ENCODE results near the gene MMP15. TPM values are rescaled to one million over a fixed set of nuclear protein-coding genes. Genes with fewer than 3 reads are reported as not detected.
"Not testable (repeated sequence)": the region's sequence is repeated elsewhere in the genome, so short reads cannot be mapped to it uniquely, and the experiment has no call there.

The MMP15 gene
- total RNA-seq, 1 donor from 2014 or later, result 5.8 TPM

DNA sequence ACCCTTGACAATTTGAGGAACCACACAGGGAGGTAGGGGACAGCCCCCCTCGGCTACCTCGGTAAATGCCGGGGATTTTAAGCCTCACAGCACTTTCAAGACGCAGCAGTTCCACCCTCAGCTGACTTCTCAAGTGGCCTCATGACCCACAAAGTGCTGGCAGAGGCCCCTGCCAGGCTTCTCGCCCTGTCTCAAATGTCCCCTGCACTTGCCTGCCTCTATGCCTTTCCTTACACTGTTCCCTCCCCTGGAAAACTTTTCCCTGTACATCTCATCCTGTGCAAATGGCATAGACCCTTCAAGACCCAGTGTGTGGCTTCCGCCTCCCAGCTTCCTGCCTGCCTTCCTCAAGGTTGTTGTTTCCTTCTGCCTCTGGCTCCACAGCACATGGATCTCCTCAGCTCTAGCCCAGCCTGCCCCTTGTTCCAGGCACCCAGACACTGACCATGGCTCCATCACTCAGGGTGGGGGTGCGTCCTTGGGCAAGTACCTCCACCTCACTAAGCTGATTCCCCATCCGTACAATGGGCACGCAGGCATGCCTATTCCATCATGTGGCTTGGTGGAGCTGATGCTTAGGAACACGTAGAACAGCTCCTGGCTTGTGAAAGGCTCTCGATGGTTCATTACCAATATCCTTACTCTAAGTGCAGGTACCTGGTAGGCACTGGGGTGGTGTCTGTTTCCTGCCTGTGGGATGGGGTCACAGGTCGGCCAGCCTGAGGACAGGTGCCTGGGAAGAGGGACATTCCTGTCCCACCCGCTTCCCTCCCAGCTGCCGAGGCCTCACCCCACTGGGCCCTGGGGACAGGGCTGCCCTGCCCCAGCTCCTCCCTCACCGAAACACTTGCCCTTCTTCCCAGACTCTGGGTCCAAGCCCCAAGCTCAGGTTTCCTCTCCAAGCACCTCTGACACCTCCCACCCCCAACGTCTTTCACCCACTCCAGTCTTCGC is 24.0 kb downstream of the MMP15 start:
- no peak for DNase-seq (ENCODE audit: low read depth in 2 of 2)

DNA sequence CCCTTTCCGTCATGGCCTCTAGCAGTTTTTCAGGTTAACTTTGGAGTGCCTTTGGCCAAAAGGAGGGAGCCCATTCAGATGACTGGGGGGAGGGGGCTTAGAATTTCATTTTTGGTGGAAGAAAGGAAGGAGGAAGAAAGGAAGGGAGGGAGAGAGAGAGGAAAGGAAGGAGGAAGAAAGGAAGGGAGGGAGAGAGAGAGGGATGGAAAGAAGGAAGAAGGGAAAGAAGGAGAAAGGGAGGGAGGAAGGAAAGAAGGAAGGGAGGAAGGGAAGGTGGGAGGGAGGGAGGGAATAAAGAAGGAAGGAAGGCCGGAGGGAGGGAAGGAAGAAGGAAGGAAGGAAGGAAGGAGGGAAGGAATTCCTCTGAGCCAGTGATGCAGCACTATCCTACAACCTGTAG is 25.7 kb downstream of the MMP15 start:
- no peak for DNase-seq (ENCODE audit: low read depth in 2 of 2)

DNA sequence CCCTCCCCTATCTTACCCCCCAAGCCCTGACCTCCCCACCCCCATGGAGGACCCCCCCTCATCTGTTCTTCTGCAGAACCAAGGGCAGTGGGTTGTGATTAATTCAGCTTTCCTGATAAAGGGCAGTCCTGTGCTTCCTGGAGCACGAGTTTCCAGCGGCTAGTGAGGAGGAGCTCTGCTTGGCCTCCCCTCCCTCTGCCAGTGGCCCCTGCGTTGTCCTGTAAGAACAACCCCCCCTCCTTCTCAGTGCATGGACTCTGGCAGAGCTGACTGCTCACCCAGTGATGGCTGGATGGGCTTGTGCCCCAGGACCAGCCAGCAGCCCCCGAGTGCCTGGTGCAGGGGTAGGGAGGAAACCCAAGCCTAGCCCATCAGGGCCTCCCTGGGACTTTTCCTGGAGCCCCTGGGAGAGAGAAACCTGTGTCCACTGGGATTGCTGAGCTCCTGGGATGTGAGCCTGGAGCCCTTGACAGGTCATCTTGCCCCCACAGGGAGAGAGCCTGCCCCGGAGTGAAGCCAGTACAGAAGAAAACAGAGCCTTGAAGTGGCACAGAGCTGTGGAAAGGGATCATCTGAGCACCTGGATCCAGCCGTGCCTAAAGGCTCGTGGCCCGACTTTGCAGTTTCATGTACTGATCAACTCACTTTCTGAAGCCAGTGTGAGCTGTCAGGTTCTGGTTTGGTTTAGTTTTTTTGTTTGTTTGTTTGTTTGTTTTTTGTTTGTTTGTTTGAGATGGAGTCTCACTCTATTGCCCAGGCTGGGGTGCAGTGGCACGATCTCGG is 26.5 kb downstream of the MMP15 start:
- DNase-seq (ENCODE audit: low read depth in 2 of 2), result no peak

DNA sequence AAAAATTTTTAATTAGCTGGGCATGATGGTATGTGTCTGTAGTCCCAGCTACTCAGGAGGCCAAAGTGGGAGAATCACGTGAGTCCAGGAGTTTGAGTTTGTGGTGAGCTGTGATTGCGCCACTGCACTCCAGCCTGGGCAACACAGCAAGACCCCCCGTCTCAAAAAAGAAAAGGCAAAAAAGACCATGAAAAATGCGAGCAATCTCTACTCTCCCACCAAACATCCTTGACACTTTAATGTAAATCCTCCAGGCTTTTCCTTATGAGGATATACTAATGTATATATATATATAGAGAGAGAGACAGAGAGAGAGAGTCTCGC is 28.1 kb downstream of the MMP15 start:
- no peak for DNase-seq (ENCODE audit: low read depth in 2 of 2)

DNA sequence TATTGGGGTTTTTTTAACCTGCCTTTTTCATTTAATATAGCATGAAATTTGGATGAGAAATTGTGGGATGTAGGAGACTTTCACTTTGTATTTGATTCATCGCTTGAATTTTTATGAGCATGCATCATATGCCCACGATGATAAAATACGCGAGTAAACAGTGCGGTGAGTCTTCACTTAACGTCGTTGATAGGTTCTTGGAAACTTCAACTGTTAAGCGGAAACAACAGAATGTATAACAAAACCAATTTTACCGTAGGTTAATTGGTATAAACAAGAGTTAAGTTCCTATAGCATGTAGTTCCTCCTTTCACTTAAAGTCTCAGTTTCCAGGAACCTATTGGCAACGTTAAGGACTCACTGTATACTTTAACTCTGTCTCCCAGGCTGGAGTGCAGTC is 28.7 kb downstream of the MMP15 start:
- no peak for DNase-seq (ENCODE audit: low read depth in 2 of 2)

DNA sequence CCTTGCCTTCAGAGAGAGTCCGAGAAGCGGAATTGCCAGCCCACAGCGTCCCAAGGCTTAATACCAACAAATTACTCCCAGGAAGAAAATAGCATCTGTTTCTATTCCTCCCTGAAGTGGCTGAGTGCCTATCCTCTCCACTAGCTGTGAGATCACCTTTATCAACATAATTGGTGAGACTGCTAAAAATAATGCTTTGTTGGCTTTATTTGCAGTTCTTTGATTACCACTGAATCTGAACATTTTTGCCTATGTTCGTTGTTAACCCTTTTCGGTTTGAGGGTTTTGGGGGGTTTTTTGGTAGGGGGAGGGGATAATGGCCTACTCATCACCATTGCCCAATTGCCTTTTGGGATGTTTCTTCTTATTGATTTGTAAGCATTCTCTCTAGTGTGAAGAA is 31.0 kb downstream of the MMP15 start:
- DNase-seq (ENCODE audit: low read depth in 2 of 2), result no peak

DNA sequence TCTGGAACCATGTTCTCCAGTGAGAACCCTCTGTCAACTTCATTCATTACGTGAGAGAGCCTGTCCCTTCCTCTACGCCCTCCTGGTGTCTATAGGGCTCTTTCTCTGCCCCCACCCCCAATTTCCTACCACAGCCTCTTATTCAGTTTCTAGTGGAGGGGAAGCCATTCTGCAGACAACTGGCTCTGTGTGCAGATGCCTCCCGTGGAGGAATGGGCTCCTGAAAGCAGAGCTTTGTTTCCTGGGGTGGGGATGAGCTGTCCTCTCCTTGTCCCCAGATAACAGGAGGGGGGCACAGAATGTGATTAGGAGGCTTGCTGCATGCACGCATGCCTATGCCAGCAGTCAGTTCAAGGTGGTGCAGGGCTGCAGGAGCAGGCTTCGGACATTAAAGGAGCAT is 31.6 kb downstream of the MMP15 start:
- DNase-seq (ENCODE audit: low read depth in 2 of 2), result no peak

DNA sequence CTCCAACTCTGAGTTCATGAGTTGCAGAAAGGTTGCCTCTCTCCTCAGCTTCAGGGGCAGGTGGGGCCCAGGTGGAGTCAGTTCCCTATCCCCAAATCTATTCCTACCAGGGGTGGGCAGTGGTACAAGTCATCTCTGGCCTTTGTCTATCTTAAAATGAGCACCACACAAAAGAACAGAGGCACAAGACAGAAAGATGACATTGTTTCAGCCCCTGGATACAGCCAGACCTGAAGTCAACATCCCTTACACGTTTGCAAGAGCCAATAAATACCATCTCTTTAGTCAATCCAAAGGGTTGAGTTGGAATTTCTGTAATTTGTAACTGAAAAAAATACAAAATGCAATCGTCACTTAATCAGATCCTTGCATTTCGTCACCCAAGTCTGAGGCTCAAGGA is 32.2 kb downstream of the MMP15 start:
- no peak for DNase-seq (ENCODE audit: low read depth in 2 of 2)

DNA sequence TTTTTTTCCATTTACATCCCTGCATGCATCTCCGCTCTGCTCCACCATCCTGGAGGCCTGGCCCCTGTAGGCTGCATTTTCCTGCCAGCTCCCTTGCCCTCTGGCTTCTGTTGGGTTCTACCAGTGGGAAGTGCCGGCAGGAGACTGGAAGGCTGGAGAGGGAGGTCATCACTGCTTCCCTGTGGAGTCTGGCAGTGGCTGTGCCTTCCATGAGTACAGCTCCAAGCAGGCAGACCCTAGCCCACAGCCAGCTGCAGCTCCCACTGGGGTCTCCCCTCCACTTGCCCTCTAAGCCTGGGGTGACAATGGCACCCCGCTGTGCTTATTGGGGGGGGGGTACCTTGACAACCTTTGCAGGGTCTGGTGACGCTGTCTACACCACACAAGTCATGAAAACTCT is 37.3 kb downstream of the MMP15 start:
- DNase-seq (ENCODE audit: low read depth in 2 of 2), result no peak

DNA sequence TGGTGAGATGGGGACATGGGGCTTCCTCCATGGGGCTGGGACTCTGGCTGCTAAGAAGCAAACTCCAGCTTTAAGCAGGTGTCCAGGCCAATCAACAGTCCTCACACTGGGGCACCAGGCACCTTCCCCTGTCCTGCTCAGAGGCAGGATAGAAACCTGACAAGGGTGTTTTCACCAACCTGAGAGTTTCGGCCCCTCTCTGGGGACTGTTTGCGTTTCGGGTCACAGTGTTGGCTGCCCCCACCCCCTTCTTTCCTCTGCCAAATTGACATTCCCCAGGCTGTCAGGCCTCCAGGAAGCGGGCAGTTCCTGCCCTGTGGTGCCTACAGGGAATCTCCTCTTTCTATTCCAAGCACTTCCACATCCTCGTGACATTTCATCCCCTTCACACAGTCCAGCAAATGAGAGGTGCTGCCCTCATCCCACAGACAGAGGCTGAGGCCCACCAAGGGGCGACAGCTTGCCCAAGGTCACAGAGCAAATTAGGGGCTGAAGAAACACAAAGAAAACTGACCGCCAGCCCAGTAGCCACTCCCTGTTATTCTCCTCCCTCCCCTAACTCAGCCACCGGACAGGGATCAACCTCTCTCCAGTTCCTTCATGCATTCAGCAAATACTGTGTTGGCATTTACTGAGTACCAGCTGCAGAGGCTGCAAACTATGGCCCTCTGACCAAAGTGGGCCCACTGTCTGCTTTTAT is 38.0 kb downstream of the MMP15 start:
- DNase-seq (ENCODE audit: low read depth in 2 of 2), result peak in 1 of 2 donors; percentile 26

DNA sequence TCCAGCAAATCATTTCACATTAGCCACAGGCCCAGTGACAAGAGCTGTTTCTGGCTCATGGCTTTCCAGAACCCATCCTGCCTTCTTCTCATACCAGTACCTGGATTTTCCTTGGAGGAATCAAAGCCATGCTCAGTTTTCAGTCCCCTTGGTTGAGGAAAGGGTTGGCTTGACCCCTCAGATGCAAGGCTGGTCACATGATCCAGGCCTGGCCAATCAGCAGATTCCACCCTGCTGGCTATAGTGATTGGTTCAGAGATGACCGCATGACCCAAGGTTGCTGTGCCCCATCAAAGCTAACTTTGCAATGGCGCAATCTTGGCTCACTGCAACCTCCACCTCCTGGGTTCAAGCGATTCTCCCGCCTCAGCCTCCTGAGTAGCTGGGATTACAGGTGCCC is 45.0 kb downstream of the MMP15 start:
- DNase-seq (ENCODE audit: low read depth in 2 of 2), result no peak

DNA sequence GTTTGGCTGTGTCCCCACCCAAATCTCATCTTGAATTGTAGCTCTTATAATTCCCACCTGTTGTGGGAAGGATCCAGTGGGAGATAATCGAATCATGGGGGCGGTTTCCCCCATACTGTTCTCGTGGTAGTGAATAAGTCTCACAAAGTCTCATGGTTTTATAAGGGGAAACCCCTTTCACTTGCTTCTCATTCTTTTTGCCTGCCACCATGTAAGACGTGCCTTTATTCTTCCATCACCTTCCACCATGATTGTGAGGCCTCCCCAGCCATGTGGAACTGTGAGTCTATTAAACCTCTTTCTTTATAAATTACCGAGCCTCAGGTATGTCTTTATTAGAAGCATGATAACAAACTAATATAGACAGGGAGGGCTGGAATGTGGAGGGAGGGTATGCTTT is 46.6 kb downstream of the MMP15 start:
- not testable (repeated sequence) for DNase-seq (ENCODE audit: low read depth in 2 of 2)

DNA sequence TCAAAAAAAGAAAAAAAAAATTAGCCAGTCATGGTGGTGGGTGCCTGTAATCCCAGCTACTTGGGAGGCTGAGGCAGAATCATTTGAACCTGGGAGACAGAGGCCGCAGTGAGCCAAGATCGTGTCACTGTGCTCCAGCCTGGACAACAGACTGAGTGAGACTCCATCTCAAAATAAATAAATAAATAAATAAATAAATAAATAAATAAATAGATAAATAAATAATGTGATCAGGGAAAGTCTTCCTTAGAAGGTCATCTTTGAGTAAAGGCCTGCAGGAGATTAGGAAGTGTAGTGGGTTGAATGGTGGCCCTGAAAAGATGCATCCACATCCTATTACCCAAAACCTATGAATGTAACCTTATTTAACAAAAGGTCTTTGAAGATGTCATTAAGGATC is 47.5 kb downstream of the MMP15 start:
- not testable (repeated sequence) for DNase-seq (ENCODE audit: low read depth in 2 of 2)

DNA sequence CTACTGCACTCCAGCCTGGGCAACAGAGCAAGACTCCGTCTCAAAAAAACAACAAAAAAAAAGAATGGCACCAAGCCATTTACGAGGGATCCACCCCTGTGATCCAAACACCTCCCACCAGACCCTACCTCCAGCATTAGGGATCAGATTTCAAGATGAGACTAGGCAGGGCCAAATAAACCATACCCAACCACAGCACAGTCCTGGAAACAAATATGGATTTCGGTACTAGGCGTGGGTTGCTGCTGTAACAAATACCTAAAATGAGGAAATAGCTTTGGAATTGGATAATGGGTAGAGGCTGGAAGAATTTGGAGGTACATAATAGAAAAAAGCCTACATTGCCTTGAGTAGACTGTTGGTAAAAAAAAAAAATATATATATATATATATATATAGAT is 49.1 kb downstream of the MMP15 start:
- no peak for DNase-seq (ENCODE audit: low read depth in 2 of 2)

DNA sequence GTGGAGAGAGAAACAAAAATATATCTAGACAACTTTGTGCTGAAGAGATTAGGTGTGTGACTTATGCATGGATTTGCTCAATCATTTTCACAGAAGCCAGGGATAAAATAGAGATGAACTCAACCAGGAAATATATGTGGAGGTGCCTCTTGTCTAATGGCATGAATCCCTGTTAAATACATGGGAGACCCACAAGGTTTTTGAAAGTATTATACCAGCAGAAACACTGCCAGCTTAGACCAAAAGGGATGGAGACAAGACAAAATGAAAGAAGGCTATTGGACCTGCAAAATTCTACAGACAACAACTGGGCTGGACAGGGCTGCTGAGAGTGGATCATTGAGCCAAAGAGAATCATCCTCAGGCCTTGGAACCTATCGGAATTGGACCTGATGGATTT is 51.0 kb downstream of the MMP15 start:
- DNase-seq (ENCODE audit: low read depth in 2 of 2), result no peak

DNA sequence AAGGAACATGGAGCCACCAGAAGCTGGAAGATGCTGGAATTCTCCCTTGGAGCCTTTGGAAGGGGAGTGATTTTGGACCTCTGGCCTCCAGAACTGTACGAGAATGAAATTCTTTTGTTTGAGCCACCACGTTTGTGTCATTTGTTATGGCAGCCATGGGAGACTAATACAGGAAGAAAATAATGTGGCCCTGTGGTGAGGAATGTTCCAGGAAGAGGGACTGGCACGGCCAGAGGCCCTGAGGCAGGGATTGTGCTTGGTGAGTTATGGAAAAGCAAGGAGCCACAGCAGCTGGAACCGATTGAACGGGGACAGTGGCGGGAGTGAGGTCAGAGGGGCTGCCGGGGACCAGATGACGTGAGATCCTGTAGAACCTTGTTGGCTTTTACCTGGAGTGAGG is 52.2 kb downstream of the MMP15 start:
- DNase-seq (ENCODE audit: low read depth in 2 of 2), result peak in 1 of 2 donors; percentile 53

DNA sequence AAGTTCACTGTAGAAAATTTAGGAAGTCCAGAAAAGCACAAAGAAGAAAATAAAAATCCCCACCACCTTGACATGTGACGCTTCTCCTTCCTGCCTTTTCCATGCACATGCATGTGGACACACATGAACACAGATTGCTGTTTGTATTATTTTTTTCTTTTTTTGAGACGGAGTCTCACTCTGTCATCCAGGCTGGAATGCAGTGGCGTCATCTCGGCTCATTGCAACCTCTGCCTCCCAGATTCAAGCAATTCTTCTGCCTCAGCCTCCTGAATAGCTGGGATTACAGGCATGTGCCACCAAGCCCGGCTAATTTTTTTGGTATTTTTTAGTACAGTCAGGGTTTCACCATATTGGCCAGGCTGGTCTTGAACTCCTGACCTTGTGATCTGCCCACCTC is 55.1 kb downstream of the MMP15 start:
- not testable (repeated sequence) for DNase-seq (ENCODE audit: low read depth in 2 of 2)

DNA sequence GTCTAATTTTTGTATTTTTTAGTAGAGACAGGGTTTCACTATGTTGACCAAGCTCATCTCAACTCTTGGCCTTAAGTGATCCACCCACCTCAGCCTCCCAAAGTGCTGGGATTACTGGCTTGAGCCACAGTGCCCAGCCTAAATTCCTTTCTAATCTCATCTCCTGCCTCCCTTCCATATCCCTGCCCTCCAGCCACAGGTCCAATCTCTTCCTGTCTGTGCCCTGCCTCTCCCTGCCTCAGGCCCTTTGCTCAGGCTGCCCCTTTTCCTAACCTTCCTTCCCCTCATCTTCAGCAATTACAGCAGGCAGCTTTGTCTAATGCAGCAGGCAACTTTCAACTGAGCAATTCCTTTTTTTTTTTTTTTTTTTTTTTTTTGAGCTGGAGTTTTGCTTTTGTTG is 56.8 kb downstream of the MMP15 start:
- no peak for DNase-seq (ENCODE audit: low read depth in 2 of 2)

DNA sequence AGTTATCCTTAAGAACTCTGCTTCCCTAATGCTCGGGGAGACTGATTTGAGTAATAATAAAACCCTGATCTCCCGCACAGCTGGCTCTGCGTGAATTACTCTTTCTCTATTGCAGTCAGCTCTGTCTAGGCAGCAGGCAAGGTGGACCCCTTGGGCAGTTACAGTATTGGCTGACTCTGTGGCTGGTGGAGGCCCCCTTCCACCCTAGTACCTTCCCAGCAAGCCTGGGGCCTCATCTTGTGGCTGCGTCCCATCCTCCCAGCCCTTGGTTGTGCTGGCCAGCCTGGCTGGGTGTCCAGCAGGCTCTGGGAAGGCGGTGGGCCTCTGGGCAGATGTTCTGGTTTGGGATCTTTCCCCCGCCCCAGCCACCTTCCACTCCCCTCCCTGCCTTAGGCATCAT is 59.1 kb downstream of the MMP15 start:
- DNase-seq (ENCODE audit: low read depth in 2 of 2), result no peak

DNA sequence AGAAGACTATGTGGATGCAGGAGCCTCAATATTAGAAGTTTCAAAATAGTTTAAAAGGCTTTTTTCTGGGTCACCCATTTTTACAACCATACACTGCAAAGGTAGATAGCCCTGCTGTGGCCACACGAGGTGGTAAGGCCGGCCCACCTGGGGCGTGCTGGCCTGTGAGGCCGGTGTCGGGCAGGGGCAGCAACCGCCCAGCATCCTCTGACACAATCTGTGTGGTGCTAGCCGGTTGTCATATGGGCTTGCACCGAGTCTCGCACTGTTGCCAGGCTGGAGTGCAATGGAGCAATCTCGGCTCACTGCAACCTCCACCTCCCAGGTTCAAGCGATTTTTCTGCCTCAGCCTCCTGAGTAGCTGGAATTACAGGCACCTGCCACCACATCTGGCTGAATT is 59.6 kb downstream of the MMP15 start:
- no peak for DNase-seq (ENCODE audit: low read depth in 2 of 2)

DNA sequence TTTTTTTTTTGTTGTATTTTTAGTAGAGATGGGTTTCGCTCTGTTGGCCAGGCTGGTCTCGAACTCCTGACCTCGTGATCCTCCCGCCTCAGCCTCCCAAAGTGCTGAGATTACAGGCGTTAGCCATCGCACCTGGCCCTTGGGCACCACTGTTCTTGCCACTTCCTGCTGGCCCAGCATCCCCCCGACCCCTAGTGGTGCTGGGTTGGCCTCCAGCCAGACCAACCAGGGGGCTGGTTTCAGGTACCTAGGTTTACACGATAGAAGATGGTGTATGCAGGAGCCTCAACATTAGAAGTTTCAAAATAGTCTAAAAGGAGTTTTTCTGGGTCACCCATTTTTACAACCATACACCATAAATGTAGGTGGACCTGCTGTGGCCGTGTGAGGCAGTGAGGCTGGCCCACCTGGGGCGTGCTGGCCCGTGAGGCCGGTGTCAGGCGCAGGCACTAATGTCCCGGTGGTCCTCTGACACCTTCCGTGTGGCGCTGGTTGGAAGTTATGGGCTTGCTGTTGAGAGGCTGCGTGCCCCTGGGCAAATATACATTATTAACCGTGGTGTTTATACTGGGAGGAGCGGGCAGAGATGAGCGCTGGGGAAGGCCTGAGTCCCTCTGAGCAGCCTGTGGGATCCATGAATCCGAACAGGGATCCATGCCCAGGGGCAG is 60.2 kb downstream of the MMP15 start:
- no peak for DNase-seq (ENCODE audit: low read depth in 2 of 2)
